Renal pelvis (tissue), 4 donors: ENCODE results near the gene ATP2A3. TPM values are rescaled to one million over a fixed set of nuclear protein-coding genes. Genes with fewer than 3 reads are reported as not detected.
A peak's percentile ranks its signal among the peaks of the same experiment; 100 is the strongest.
"Not testable (repeated sequence)": the region's sequence is repeated elsewhere in the genome, so short reads cannot be mapped to it uniquely, and the experiment has no call there.

Source experiments
- DNase-seq: peaks from one replicate; pipeline ENCODE4 v3.0.0-alpha.2; 2013
- polyA plus RNA-seq, 3 donors: library from polyadenylated mRNA; unstranded; fragments of 120-200 nt; gene quantifications; one replicate each; pipeline ENCODE4 v1.2.1, GENCODE V29; 2013; ENCODE audit not compliant: insufficient read length in 3 of 3

ATP2A3 gene
- polyA plus RNA-seq, 3 donors = 5.4 to 7.2 (median 6.0) TPM

GRCh38 chr17:3956327-3956957 lies 7.8 kb downstream of the ATP2A3 start:
- no peak for DNase-seq

GRCh38 chr17:3955673-3955988 lies 8.6 kb downstream of the ATP2A3 start:
- DNase-seq = no peak

GRCh38 chr17:3954976-3955672 lies 9.1 kb downstream of the ATP2A3 start:
- DNase-seq = no peak

GRCh38 chr17:3954086-3954485 lies 10.2 kb downstream of the ATP2A3 start:
- DNase-seq = no peak

- no peak for DNase-seq
Observed at GRCh38 chr17:3953542-3953941, 10.7 kb downstream of the ATP2A3 start.

GRCh38 chr17:3952186-3952585 lies 12.1 kb downstream of the ATP2A3 start:
- DNase-seq = no peak

- no peak for DNase-seq
Observed at GRCh38 chr17:3951420-3951819, 12.8 kb downstream of the ATP2A3 start.

- DNase-seq = no peak
Observed at GRCh38 chr17:3951003-3951402, 13.2 kb downstream of the ATP2A3 start.

GRCh38 chr17:3950584-3950983 lies 13.7 kb downstream of the ATP2A3 start:
- DNase-seq = no peak

- DNase-seq = no peak
Observed at GRCh38 chr17:3949418-3949817, 14.8 kb downstream of the ATP2A3 start.

GRCh38 chr17:3948551-3948950 lies 15.7 kb downstream of the ATP2A3 start:
- not testable (repeated sequence) for DNase-seq

- DNase-seq = no peak
Observed at GRCh38 chr17:3947318-3947810, 16.9 kb downstream of the ATP2A3 start.

GRCh38 chr17:3946711-3947235 lies 17.5 kb downstream of the ATP2A3 start:
- DNase-seq = no peak

- peak; percentile 38 for DNase-seq
Observed at GRCh38 chr17:3944485-3945388, 19.5 kb downstream of the ATP2A3 start.

- DNase-seq = no peak
Observed at GRCh38 chr17:3943240-3943891, 20.9 kb downstream of the ATP2A3 start.

GRCh38 chr17:3940965-3941698 lies 23.1 kb downstream of the ATP2A3 start:
- no peak for DNase-seq

- no peak for DNase-seq
Observed at GRCh38 chr17:3937359-3937758, 26.9 kb downstream of the ATP2A3 start.

- no peak for DNase-seq
Observed at GRCh38 chr17:3935825-3936355, 28.3 kb downstream of the ATP2A3 start.

GRCh38 chr17:3935140-3935542 lies 29.1 kb downstream of the ATP2A3 start:
- peak; percentile 73 for DNase-seq

- no peak for DNase-seq
Observed at GRCh38 chr17:3929764-3930163, 34.5 kb downstream of the ATP2A3 start.

- DNase-seq = no peak
Observed at GRCh38 chr17:3929181-3929580, 35.1 kb downstream of the ATP2A3 start.
